Activated naive CD8-positive, alpha-beta T cell treated with anti-CD3 and anti-CD28 coated beads, Interleukin-2, amount 10 ng/mL, durations not matched to agents 7 days and 5 days (primary cell): ENCODE results near the gene MYCBP. TPM values are rescaled to one million over a fixed set of nuclear protein-coding genes. Genes with fewer than 3 reads are reported as not detected.

Experiments
- ATAC-seq: fragments of 150-1000 bp; cut with Tn5 transposase; one replicate; pipeline ENCODE4 v1.10.0; 2021; ENCODE audit warnings: low read depth, moderate library complexity
- POLR2A ChIA-PET: fragments of 350-600 bp; sonication (Branson Sonifier 250); formaldehyde crosslinking; loops from one replicate; lab custom pipeline; 2021; ENCODE audit warnings: antibody characterized with exemption; lab: Charles Lee
- DNase-seq: peaks from one replicate; pipeline ENCODE4 v3.0.0; 2021
- H3K27ac Mint-ChIP-seq: one replicate; pipeline ENCODE4 v1.8.0; 2022; ENCODE audit warnings: mild to moderate bottlenecking, mixed read lengths
- H3K27me3 Mint-ChIP-seq: one replicate; pipeline ENCODE4 v1.8.0; 2022; ENCODE audit warnings: mild to moderate bottlenecking, moderate library complexity, mixed read lengths
- H3K36me3 Mint-ChIP-seq: one replicate; pipeline ENCODE4 v1.8.0; 2021; ENCODE audit warnings: mild to moderate bottlenecking, mixed read lengths
- H3K4me1 Mint-ChIP-seq: one replicate; pipeline ENCODE4 v1.8.0; 2021; ENCODE audit warnings: mixed read lengths
- H3K4me3 Mint-ChIP-seq: one replicate; pipeline ENCODE4 v1.8.0; 2022; ENCODE audit warnings: mild to moderate bottlenecking, moderate library complexity, mixed read lengths
- H3K9me3 Mint-ChIP-seq: one replicate; pipeline ENCODE4 v1.8.0; 2021; ENCODE audit warnings: mixed read lengths
- total RNA-seq, 2 experiments: library from RNA; stranded (reverse); gene quantifications; one replicate each; pipeline ENCODE4 v1.2.3, GENCODE V29; 2021

MYCBP gene
- total RNA-seq, 2 experiments from 2014 or later = 30.4 to 34.3 TPM

DNA sequence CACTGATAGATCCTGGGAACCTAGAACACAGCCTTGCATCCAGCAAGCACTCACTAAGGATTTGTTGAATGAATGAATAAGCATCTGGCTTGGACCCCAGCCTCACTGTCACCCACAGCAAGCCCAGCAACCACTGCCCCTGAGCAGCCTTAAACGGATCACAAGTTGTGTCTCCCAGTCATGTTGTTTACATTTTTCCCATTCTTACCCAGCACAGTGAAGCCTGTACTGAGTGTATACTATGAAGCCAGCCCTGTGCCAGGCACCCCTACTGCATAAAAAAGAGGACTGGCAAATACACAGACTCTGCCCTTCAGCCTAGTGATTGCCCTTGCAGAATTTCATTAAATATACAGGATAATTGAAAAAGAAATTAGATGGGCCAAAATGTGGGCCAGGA, 43.8 kb downstream of the MYCBP start:
- Mint-ChIP-seq H3K27ac (no peak overlapping the region), H3K36me3 (no peaks in the 10 kb centered on the region), H3K4me1 (no peaks in the 10 kb centered on the region), H3K4me3 (no peak overlapping the region), H3K27me3 (peaks cover 51% of the 10 kb centered on the region), H3K9me3 (no peaks in the 10 kb centered on the region)
- ATAC-seq (no peak), DNase-seq (no peak)
- POLR2A ChIA-PET = no interaction called here

DNA sequence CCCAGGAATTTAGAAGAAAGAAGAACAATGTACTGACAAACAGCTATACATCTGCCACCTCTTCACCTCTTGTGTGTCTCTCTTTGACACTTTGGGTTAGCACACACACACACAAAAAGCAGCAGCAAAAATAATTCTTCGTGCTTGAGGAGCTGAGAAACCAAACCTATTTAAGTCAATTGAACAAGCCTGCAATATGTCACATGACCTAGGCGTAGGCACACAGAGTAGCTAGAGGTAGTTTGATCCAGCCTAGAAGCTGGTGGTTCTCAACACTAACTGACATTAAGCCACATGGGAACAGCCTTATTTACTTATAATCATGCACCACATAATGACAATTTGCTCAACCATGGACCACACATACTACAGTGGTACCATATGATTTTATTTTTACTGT, 45.8 kb downstream of the MYCBP start:
- Mint-ChIP-seq H3K36me3 (no peaks in the 10 kb centered on the region), H3K9me3 (no peaks in the 10 kb centered on the region), H3K27me3 (peaks cover 43% of the 10 kb centered on the region), H3K4me1 (no peaks in the 10 kb centered on the region), H3K4me3 (no peak overlapping the region), H3K27ac (no peak overlapping the region)
- POLR2A ChIA-PET = no interaction called here
- no peak for DNase-seq
- no peak for ATAC-seq

DNA sequence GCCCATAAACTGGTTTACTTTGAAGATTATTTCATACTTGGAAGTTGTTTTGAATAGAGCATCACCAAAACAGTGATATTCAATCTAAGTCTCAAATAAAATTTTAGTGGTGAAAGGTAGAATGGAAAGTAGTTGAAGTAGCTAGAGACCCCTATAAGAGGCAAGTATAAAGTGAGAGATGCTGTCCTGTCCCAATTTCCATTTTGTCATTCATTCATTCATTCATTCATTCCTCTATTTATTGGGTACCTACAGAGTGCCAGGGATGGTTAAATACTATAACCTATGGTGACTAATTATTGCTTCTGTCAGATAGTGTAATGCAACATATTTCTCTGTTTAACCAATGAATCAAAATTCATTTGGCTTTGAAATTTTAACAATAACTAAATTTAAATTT, 46.3 kb downstream of the MYCBP start:
- Mint-ChIP-seq H3K36me3 (no peaks in the 10 kb centered on the region), H3K27me3 (peaks cover 39% of the 10 kb centered on the region), H3K27ac (no peak overlapping the region), H3K9me3 (no peaks in the 10 kb centered on the region), H3K4me1 (no peaks in the 10 kb centered on the region), H3K4me3 (no peak overlapping the region)
- no peak for ATAC-seq
- POLR2A ChIA-PET = no interaction called here
- no peak for DNase-seq

DNA sequence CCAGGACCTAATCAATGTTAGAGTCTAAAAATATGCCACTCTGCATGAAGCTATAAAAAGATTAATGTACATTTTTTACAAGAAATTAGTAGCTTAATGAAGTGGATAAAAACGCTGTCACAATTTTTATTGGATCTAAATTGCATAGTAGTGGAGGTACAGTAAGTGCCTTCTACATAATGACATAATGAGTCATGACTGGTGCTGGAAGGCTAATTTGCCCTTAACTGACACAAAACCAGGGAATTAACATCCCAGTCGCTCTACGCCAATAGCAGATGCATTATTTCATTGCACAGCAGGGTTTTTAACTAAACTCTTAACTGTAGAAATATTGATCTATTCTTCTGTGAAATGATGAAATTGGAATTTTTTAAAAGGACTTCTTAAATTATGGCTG, 46.9 kb downstream of the MYCBP start:
- Mint-ChIP-seq H3K36me3 (no peaks in the 10 kb centered on the region), H3K27me3 (peaks cover 42% of the 10 kb centered on the region), H3K4me3 (no peak overlapping the region), H3K9me3 (no peaks in the 10 kb centered on the region), H3K4me1 (no peaks in the 10 kb centered on the region), H3K27ac (no peak overlapping the region)
- no peak for ATAC-seq
- POLR2A ChIA-PET = no interaction called here
- DNase-seq = no peak

DNA sequence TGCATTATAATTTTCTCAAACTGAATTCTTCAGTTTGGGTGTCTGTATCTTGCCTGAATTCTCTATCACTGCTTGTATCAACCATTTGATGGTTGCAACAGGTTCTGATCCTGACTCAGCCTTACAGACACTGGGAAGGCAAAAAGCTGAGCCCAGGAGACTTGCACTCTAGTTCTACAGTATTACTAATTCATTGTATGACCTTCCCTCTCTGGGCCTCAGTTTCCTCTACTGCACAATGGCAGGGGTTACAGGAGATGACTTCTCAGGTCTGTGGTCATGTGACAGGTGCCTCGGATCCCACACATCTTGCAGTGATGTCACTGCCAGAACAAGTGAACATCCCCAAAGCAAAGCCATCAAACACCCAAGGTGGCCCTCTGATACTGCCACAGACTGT, 52.3 kb downstream of the MYCBP start:
- Mint-ChIP-seq H3K9me3 (no peaks in the 10 kb centered on the region), H3K27ac (no peak overlapping the region), H3K27me3 (peaks cover 54% of the 10 kb centered on the region), H3K4me3 (no peak overlapping the region), H3K36me3 (no peaks in the 10 kb centered on the region), H3K4me1 (peaks cover 4% of the 10 kb centered on the region)
- DNase-seq = no peak
- POLR2A ChIA-PET = no interaction called here
- no peak for ATAC-seq

DNA sequence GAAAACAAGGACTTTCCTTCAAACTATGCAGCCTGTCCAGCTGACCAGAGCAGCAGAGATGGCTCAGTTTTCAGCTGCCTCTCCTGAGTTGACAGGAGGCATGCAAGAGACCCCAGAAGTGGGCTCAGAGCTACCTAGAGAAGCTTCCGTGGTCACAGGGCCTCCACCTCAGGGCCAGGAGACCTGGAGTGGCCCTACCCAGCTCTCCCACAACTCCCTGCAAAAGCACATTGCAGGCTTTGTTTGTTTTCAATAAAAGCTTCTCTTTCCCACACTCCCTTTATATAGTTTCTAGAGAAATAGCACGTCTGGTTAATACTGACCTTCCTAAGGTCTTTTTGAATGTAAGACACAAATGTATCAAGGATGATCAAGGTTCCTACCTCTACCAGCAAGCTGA, 53.6 kb downstream of the MYCBP start:
- POLR2A ChIA-PET = interaction anchor here (0.6 kb wide), 1 partner anchor 31 kb away, joined by 3 read pairs; no protein-coding TSS in a partner anchor

DNA sequence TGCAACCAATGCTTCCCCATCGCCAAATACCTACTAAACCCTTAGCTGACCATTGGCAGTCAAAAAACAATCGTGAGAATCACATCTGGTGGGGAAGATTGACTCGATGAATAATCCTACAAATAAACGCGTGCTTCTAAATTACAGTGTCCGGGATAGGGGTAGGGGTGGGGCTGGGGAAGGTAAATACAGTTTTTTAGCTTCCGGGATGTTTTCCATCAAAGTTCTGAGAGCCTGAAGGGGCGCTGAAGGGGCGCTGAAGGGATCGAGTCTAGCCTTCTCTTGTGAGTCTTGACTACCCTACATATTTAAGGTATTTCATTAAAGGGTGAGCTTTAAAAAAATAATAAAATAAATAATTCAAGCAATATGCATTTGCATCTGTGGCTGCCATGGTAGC, 54.1 kb downstream of the MYCBP start:
- DNase-seq (no peak), ATAC-seq (no peak)
- POLR2A ChIA-PET = no interaction called here
- Mint-ChIP-seq H3K36me3 (no peaks in the 10 kb centered on the region), H3K9me3 (no peaks in the 10 kb centered on the region), H3K27ac (no peak overlapping the region), H3K4me3 (no peak overlapping the region), H3K4me1 (peaks cover 6% of the 10 kb centered on the region), H3K27me3 (peaks cover 62% of the 10 kb centered on the region)

More for the DNA sequence above, 53.6 kb downstream of the MYCBP start:
- no peak for DNase-seq
- ATAC-seq = no peak
- Mint-ChIP-seq H3K27me3 (peaks cover 60% of the 10 kb centered on the region), H3K36me3 (no peaks in the 10 kb centered on the region), H3K27ac (no peak overlapping the region), H3K9me3 (no peaks in the 10 kb centered on the region), H3K4me1 (peaks cover 6% of the 10 kb centered on the region), H3K4me3 (no peak overlapping the region)

DNA sequence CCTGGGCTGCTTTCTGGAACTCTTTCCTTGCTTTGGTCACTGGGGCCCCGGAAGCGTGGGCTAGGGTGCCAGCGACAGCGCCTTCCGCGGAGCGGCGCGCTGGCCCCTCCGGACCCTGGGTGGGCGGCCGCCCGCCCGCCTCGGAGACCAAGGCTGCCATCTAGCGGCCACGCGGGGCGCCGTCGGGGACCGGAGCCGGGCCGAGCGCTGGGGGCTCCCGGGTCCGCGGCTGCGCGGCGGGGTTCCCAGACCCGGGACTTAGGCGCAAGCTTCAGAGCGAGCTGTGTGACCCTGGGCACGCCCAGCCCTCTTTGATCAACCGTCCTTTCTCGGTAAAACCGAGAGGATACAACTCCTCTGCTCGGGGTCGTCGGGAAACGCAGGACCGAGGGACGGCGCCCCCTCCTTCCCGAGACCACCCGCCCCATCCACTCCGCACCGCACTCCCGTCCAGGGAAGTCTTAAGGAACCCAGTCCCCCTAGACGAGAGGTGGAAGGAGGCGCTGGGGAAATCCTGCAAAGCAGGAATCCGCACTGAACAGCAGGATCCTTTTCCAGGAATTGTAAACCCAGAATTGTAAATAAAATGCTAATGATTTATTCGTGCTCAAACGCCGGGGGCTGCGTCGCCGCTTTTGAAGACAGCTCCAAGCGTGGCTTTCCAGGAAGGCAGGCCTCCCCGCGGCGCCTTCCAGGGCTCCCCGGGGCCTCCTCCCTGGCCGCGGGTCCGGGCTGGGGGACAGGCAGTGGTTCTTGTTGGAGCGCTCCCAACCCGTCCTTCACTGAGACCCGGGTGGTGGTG, 54.8 kb downstream of the MYCBP start:
- Mint-ChIP-seq H3K27me3 (peaks cover 68% of the 10 kb centered on the region), H3K4me3 (no peak overlapping the region), H3K27ac (no peak overlapping the region), H3K4me1 (peaks cover 6% of the 10 kb centered on the region), H3K36me3 (no peaks in the 10 kb centered on the region), H3K9me3 (no peaks in the 10 kb centered on the region)
- POLR2A ChIA-PET = no interaction called here
- peak; percentile 72 for DNase-seq
- ATAC-seq = peak; percentile 65

DNA sequence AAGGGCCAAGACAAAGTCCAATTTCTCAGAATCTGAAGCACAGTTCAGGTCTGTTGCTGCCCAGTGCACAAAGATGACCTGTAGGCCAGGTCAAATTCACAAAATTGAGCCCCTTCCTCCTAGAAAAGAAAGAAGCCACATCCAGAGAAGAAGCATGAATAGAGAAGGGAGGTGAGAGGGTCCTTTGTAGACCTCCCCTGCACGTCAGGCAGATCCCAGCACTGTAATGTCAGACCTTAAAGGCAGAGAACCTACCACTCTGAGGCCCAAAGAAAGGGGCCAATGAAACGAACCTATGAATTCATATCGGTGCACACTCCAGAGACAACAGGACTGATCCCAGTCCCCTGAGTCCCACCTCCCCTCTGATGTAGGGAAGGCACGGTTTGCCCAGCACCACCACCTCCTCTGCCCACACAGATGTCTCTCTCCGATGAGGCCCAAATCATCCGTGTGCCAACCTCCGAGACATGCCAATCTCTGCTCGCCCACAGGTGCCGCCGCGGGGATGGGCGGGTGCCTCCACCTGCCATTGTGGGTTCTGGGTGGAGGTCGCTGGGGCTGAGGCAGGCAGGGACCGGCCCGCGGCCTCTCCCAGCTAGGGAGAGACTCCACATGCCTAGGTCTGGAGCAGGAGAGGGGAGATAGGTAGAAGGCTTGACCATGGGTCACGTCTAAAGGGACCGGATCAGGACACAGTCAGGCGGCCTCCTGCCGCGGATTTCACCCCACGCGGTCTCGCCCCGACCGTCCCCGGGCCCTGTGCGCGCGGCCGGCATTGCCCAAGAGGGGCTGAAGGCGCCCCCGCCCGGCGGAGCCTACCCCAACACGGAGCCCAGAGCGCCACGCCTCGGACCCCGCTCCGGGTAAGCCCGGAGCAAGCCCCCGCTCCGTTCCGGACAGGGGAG, 55.6 kb downstream of the MYCBP start:
- H3K27me3 Mint-ChIP-seq = peaks cover 75% of the 10 kb centered on the region
- H3K9me3 Mint-ChIP-seq = no peaks in the 10 kb centered on the region
- H3K4me1 Mint-ChIP-seq = peaks cover 6% of the 10 kb centered on the region
- no peaks in the 10 kb centered on the region for H3K36me3 Mint-ChIP-seq
- no peak overlapping the region for H3K4me3 Mint-ChIP-seq
- DNase-seq = no peak
- H3K27ac Mint-ChIP-seq = no peak overlapping the region
- POLR2A ChIA-PET = no interaction called here
- no peak for ATAC-seq

DNA sequence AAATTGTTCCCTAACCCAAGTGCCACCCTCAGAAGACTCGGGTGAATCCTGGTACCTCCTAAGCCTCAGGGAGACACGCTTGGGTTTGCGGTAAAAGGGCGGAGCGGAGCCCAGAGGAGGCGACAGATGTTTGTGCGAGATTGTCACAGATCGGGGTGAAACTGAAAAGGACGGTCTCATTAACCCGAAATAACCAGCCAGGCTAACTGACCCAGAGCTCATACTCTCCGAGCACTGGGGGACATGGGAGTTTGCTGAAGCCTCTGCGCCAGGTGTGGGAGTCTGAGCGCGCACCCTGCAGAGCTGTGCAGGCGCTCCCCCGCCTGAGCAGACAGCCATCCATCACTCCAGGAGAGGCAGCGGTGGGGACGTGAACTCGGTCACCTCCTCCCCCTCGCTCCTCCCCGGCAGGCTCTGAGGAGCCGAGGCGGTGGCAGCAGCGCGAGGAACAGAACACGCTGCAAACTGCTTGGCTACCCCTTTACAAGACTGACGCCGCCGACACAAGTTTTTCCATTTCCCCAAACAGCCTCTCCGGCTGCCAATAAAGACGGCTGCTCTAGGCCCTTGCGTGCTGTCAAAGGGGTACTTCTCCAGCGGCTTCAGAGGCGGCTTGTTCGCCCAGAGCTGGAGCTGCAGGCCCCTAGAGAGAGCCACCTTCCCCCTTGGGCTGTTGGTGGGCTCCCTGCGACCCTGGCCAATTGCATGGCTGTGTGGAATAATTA, 57.1 kb downstream of the MYCBP start:
- POLR2A ChIA-PET = no interaction called here
- DNase-seq (peak; percentile 38), ATAC-seq (peak; percentile 73)
- H3K4me3 Mint-ChIP-seq = peak overlapping the region; percentile 47
- H3K36me3 Mint-ChIP-seq = no peaks in the 10 kb centered on the region
- peaks cover 81% of the 10 kb centered on the region for H3K27me3 Mint-ChIP-seq
- peaks cover 6% of the 10 kb centered on the region for H3K4me1 Mint-ChIP-seq
- no peaks in the 10 kb centered on the region for H3K9me3 Mint-ChIP-seq
- H3K27ac Mint-ChIP-seq = no peak overlapping the region

DNA sequence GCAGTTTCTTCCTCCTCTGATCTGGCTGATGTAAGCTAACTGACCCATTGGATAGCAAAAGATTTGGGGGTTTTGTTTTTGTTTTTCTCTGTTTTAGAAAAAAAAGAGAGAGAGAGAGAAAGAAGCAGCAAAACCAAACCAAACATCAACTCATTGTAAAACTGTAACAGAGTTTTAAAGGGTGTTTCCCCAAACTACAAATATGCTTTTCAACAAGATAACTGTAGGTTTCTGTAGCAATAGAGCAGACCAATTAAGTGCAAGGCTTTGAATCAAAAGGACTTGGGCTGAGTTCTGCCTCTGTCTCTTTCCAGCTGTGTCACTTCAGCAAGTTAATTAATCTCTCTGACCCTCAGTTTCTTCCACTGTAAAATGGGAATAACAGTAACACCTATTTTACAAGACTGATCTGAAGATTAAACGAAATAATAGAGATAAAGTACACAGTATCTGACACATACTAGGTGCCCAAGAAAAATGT, 58.1 kb downstream of the MYCBP start:
- Mint-ChIP-seq H3K4me1 (peaks cover 6% of the 10 kb centered on the region), H3K4me3 (no peak overlapping the region), H3K36me3 (no peaks in the 10 kb centered on the region), H3K27ac (no peak overlapping the region), H3K27me3 (peaks cover 83% of the 10 kb centered on the region), H3K9me3 (no peaks in the 10 kb centered on the region)
- ATAC-seq (no peak), DNase-seq (no peak)
- POLR2A ChIA-PET = no interaction called here

DNA sequence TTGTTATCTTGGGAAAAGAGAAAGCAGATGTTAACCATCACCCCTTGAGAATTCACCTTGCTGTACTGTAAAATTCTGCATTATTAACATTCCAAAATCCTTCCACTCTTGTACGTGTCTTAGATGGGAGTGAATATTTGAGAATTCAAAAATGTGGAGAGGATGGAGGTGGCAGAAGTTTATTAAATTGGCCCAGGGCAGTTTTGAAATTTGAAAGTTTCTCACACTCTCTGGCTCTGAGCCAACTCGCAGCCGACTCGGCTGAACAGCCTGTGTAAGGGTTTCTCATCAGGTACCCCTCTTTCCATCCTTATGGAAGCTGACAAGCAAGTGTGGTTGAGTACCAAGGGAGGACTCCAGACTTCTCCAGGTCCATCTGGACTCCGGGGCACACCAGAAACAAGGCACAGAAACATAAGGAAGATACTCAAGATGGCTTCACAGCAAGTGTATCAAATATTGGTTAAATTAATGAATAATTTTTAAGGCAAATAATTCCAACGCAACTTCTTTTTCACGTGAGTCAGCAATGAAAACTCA, 58.6 kb downstream of the MYCBP start:
- no peak for ATAC-seq
- Mint-ChIP-seq H3K4me3 (no peak overlapping the region), H3K4me1 (peaks cover 6% of the 10 kb centered on the region), H3K9me3 (no peaks in the 10 kb centered on the region), H3K27me3 (peaks cover 79% of the 10 kb centered on the region), H3K36me3 (no peaks in the 10 kb centered on the region), H3K27ac (no peak overlapping the region)
- no peak for DNase-seq
- POLR2A ChIA-PET = no interaction called here

DNA sequence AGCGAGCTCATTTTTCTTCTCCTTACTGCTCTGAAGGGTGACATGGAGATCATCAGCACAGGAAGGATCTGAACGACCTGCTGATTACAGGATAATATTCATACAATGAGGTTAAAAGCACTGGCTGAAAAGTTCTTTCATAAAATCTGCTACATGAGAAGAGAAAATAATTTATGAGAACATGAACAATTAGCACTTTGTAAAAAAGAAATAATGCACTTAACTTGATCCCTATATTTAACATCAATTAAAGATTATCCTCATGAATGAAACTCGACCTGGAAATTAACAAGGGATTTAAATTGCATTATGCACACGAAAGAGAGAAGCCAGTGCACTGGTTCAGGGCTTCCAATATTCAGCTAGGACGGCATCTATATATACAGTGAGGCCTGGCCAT, 60.2 kb downstream of the MYCBP start:
- Mint-ChIP-seq H3K27me3 (peaks cover 72% of the 10 kb centered on the region), H3K4me1 (peaks cover 3% of the 10 kb centered on the region), H3K9me3 (no peaks in the 10 kb centered on the region), H3K27ac (no peak overlapping the region), H3K36me3 (no peaks in the 10 kb centered on the region), H3K4me3 (no peak overlapping the region)
- POLR2A ChIA-PET = no interaction called here
- no peak for DNase-seq
- ATAC-seq = no peak
